ENCODE measurements around the gene OR2T27. TPM values are rescaled to one million over a fixed set of nuclear protein-coding genes. Genes with fewer than 3 reads are reported as not detected.

OR2T27 gene
- total and polyA plus RNA-seq, 7 donors = not detected

- no peaks in the 10 kb centered on the region for H3K27me3 ChIP-seq (ENCODE audit: insufficient read depth in 3 of 3, low read length in 2 of 3)
- WGBS, 3 donors = 60 to 73% (median 60%) methylated on average over 4 of the region's 4 CpGs
- H3K4me3 ChIP-seq = no peak overlapping the region
- no peaks in the 10 kb centered on the region for H3K4me1 ChIP-seq
- no peak for TF ChIP-seq CTCF (IDR thresholded peaks at IDR 0.05)
- intact Hi-C loops (cut with DNase I) = no loop called here
- H3K27ac ChIP-seq = no peak overlapping the region
- DNase-seq (no peak), ATAC-seq (no peak)
- H3K36me3 ChIP-seq (ENCODE audit: insufficient read depth in 1 of 2, low read depth in 1 of 2) = no peaks in the 10 kb centered on the region
- H3K9me3 ChIP-seq = no peaks in the 10 kb centered on the region
Observed at GRCh38 chr1:248625166-248625565, 30.2 kb downstream of the OR2T27 start.

- peak; percentile 52 for TF ChIP-seq CTCF (IDR thresholded peaks at IDR 0.05)
- H3K27ac ChIP-seq = no peak overlapping the region
- H3K4me3 ChIP-seq = no peak overlapping the region
- H3K36me3 ChIP-seq (ENCODE audit: insufficient read depth in 1 of 2, low read depth in 1 of 2) = no peaks in the 10 kb centered on the region
- H3K27me3 ChIP-seq (ENCODE audit: insufficient read depth in 3 of 3, low read length in 2 of 3) = no peaks in the 10 kb centered on the region
- no peaks in the 10 kb centered on the region for H3K9me3 ChIP-seq
- DNase-seq (no peak), ATAC-seq (no peak)
- no peaks in the 10 kb centered on the region for H3K4me1 ChIP-seq
- intact Hi-C loops (cut with DNase I) = loop anchor here in 1 of 2 donors (2.0 kb wide), 1 partner anchor 184 kb away; no protein-coding TSS in a partner anchor
- WGBS, 3 donors = 62 to 81% (median 78%) methylated on average over 4 of the region's 4 CpGs
Observed at GRCh38 chr1:248622570-248623001, 32.7 kb downstream of the OR2T27 start.

- DNase-seq = no peak
- Histone ChIP-seq H3K4me1 (no peaks in the 10 kb centered on the region), H3K27ac (no peak overlapping the region), H3K9me3 (no peaks in the 10 kb centered on the region), H3K36me3 (ENCODE audit: insufficient read depth in 1 of 2, low read depth in 1 of 2) (no peaks in the 10 kb centered on the region), H3K4me3 (no peak overlapping the region), H3K27me3 (ENCODE audit: insufficient read depth in 3 of 3, low read length in 2 of 3) (no peaks in the 10 kb centered on the region)
- WGBS, 3 donors = 68 to 71% (median 69%) methylated on average over 7 of the region's 7 CpGs
- intact Hi-C loops (cut with DNase I) = loop anchor here in 1 of 2 donors (2.0 kb wide), 1 partner anchor 185 kb away; no protein-coding TSS in a partner anchor
- no peak for TF ChIP-seq CTCF (IDR thresholded peaks at IDR 0.05)
- ATAC-seq = no peak
Observed at GRCh38 chr1:248621770-248622169, 33.6 kb downstream of the OR2T27 start.

- peak; percentile 52 for TF ChIP-seq CTCF (IDR thresholded peaks at IDR 0.05)
- WGBS, 3 donors = 2 to 5% (median 4%) methylated on average over 3 of the region's 3 CpGs
- Histone ChIP-seq H3K27ac (no peak overlapping the region), H3K27me3 (ENCODE audit: insufficient read depth in 3 of 3, low read length in 2 of 3) (no peaks in the 10 kb centered on the region), H3K4me3 (no peak overlapping the region), H3K9me3 (no peaks in the 10 kb centered on the region), H3K4me1 (no peaks in the 10 kb centered on the region), H3K36me3 (ENCODE audit: insufficient read depth in 1 of 2, low read depth in 1 of 2) (no peaks in the 10 kb centered on the region)
- ATAC-seq = no peak
- DNase-seq = peak; percentile 15 to 57
- intact Hi-C loops (cut with DNase I) = no loop called here
Observed at GRCh38 chr1:248618878-248619277, 36.5 kb downstream of the OR2T27 start.

- Histone ChIP-seq H3K36me3 (ENCODE audit: insufficient read depth in 1 of 2, low read depth in 1 of 2) (no peaks in the 10 kb centered on the region), H3K27me3 (ENCODE audit: insufficient read depth in 3 of 3, low read length in 2 of 3) (no peaks in the 10 kb centered on the region), H3K9me3 (no peaks in the 10 kb centered on the region), H3K4me1 (no peaks in the 10 kb centered on the region), H3K27ac (no peak overlapping the region), H3K4me3 (no peak overlapping the region)
- whole genome bisulfite sequencing, 3 donors = 69 to 77% (median 71%) methylated on average over 7 of the region's 7 CpGs
- DNase-seq (no peak), ATAC-seq (no peak)
- no peak for TF ChIP-seq CTCF (IDR thresholded peaks at IDR 0.05)
- intact Hi-C loops (cut with DNase I) = no loop called here
Observed at GRCh38 chr1:248618119-248618518, 37.2 kb downstream of the OR2T27 start.

Measured in psoas muscle (tissue), 8 donors.